C4-2B (cell line): ENCODE results near the gene DERA.

ENCODE experiments used
- ZFX ChIP-seq: fragments of 450-650 bp; IDR thresholded peaks from 2 replicates; pipeline ENCODE4 v1.6.1; 2017
- TF ChIP-seq, protein P1 (sequence below): fragments of 450-650 bp; conservative IDR thresholded peaks from 2 replicates; pipeline ENCODE4 v1.5.1; 2017; ENCODE audit warnings: mild to moderate bottlenecking

DNA sequence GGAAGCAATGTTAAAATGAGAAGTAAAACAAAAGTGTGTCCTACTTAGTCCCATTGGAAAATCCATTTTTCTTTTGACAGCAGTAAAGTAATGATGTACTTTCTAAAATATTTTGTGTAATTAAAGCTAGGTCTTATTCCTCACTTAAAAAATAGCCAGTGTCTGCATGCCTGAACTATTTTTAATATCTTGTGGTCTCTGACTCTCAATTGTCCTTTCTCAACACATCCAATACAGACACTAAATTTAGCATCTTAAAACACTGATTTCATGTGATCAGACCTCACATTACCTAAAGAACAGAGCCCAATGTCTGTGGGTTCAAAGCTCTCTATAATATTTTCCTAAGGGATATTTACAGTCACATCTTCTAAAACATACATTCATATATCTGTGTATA, 108.0 kb downstream of the DERA start:
- TF ChIP-seq, protein P1, sequence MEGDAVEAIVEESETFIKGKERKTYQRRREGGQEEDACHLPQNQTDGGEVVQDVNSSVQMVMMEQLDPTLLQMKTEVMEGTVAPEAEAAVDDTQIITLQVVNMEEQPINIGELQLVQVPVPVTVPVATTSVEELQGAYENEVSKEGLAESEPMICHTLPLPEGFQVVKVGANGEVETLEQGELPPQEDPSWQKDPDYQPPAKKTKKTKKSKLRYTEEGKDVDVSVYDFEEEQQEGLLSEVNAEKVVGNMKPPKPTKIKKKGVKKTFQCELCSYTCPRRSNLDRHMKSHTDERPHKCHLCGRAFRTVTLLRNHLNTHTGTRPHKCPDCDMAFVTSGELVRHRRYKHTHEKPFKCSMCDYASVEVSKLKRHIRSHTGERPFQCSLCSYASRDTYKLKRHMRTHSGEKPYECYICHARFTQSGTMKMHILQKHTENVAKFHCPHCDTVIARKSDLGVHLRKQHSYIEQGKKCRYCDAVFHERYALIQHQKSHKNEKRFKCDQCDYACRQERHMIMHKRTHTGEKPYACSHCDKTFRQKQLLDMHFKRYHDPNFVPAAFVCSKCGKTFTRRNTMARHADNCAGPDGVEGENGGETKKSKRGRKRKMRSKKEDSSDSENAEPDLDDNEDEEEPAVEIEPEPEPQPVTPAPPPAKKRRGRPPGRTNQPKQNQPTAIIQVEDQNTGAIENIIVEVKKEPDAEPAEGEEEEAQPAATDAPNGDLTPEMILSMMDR: no peak
- TF ChIP-seq ZFX: no peak
